Activated naive CD4-positive, alpha-beta T cell treated with Interleukin-2 at 50 U/mL for 16 hours (primary cell): ENCODE data around the gene GFER.
A peak's percentile ranks its signal among the peaks of the same experiment; 100 is the strongest.
"Not testable (repeated sequence)": the region's sequence is repeated elsewhere in the genome, so short reads cannot be mapped to it uniquely, and the experiment has no call there.

Experiments used
- DNase-seq: peaks from one replicate; pipeline ENCODE4 v3.0.0-alpha.2; 2020

GFER gene

GRCh38 chr16:1958143-1958491 lies 25.9 kb upstream of the GFER start:
- DNase-seq = not testable (repeated sequence)

- DNase-seq = no peak
Measured at GRCh38 chr16:1958715-1959268, 25.2 kb upstream of the GFER start.

- DNase-seq = peak; percentile 93
Measured at GRCh38 chr16:1959269-1960039, 24.5 kb upstream of the GFER start, which contains the start of gene NDUFB10. Gene NDUFB10 (plus strand): TSS chr16:1959538. CDS start chr16:1959625, 87 bp downstream.

- peak; percentile 59 for DNase-seq
Measured at GRCh38 chr16:1960665-1961630, 23.0 kb upstream of the GFER start.

GRCh38 chr16:1961651-1962067 lies 22.3 kb upstream of the GFER start:
- peak; percentile 25 for DNase-seq

- DNase-seq = not testable (repeated sequence)
Measured at GRCh38 chr16:1962161-1963153, 21.5 kb upstream of the GFER start.

- peak; percentile 45 for DNase-seq
Measured at GRCh38 chr16:1963806-1964505, 20.0 kb upstream of the GFER start.

- peak; percentile 99 for DNase-seq
Measured at GRCh38 chr16:1964506-1965395, 19.2 kb upstream of the GFER start, which contains the start of gene RPS2. Gene RPS2 (minus strand): TSS chr16:1964826. CDS start chr16:1964625, 201 bp downstream.

- no peak for DNase-seq
Measured at GRCh38 chr16:1965396-1966001, 18.5 kb upstream of the GFER start.

GRCh38 chr16:1966460-1966859 lies 17.5 kb upstream of the GFER start, which contains the start of gene RNF151:
Gene RNF151 (plus strand): TSS chr16:1966856. CDS start chr16:1966882, 26 bp downstream.
- no peak for DNase-seq

- DNase-seq = no peak
Measured at GRCh38 chr16:1968146-1968953, 15.6 kb upstream of the GFER start.

GRCh38 chr16:1971796-1972489 lies 12.1 kb upstream of the GFER start, which contains the start of gene TBL3:
Gene TBL3 (plus strand): TSS chr16:1972053. CDS start chr16:1972165, 112 bp downstream.
- peak; percentile 97 for DNase-seq

GRCh38 chr16:1972490-1972877 lies 11.5 kb upstream of the GFER start:
- no peak for DNase-seq

GRCh38 chr16:1973461-1974156 lies 10.4 kb upstream of the GFER start:
- no peak for DNase-seq

GRCh38 chr16:1974157-1975070 lies 9.6 kb upstream of the GFER start:
- DNase-seq = no peak
